Measurements from ENCODE around the gene PRKN.

The PRKN gene

GRCh38 chr6:161644521-161644920 lies 1083.0 kb downstream of the PRKN start:
- no peak overlapping the region for H3K4me3 ChIP-seq (ENCODE audit: low read length)
- TF ChIP-seq ZNF274 (IDR thresholded peaks at IDR 0.05; ENCODE audit: low read depth, low read length): no peak

DNA sequence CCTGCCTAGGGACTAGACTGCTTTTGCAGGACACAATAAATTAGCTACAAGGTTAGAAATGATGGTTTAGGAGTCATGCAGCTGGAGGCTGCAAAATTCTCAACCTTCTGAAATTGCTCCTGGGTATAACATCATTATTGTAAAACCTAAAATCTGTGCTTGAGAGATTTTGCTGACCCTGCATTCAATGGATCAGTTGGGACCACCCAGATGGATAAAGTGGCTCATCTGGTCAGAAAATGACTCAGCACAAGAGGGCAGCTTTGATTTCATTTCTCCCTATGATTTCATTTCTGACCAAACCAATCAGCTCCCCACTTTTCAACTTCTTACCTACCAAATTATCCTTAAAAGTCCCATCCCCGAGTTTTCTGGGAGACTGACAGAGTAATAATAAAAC lies 1086.4 kb downstream of the PRKN start:
- no peak overlapping the region for H3K4me3 ChIP-seq (ENCODE audit: low read length)
- TF ChIP-seq ZNF274 (IDR thresholded peaks at IDR 0.05; ENCODE audit: low read depth, low read length): no peak

DNA sequence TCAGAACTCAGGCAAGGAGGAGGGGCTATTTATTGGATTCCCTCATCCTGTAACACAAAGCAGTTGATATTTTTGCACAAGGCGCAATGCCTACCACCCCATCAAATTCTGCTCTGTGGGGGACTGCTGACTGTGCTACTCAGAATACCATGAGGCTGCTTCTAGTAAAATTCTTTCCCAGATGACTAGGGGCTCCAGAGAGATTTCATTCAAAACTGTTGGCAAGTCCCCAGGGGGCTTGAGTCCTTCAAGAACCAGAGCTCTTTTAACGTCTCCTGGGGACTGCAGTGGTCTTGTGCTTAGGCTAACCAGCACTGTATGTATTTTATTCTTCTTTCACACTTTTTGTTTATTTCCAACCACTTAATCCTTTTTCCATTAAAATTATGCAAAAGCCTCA lies 1087.8 kb downstream of the PRKN start:
- no peak overlapping the region for H3K4me3 ChIP-seq (ENCODE audit: low read length)
- no peak for TF ChIP-seq ZNF274 (IDR thresholded peaks at IDR 0.05; ENCODE audit: low read depth, low read length)

- no peak overlapping the region for H3K4me3 ChIP-seq (ENCODE audit: low read length)
Observed at GRCh38 chr6:161637658-161638057, 1089.9 kb downstream of the PRKN start.

DNA sequence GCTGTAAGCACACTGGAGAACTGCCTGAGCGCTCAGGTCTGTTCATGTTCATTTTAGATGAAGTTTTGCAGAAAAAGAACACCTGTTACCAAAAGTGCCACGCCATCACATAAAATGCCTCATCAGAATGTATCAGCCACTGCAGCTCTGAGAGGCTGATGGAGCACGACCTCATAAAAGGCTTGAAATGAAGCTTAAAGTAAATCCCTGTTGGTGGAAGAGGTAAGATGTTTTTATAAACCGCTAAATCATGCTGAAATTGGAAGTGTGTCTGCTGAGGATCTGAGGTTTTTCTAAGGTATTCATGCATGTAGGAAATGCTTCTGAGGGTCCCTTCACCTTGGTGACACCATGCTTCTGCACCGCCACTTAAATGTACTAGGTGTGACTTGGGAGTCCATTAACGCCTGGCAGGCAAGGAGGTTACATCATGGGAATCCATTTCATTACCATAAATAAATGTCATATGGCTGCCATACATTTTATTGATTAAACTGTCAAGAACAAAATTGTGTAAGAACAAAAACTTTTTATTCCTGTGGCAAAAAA lies 1090.6 kb downstream of the PRKN start:
- H3K4me3 ChIP-seq (ENCODE audit: low read length): no peak overlapping the region
- no peak for TF ChIP-seq ZNF274 (IDR thresholded peaks at IDR 0.05; ENCODE audit: low read depth, low read length)

More at GRCh38 chr6:161637658-161638057, 1089.9 kb downstream of the PRKN start:
- TF ChIP-seq ZNF274 (IDR thresholded peaks at IDR 0.05; ENCODE audit: low read depth, low read length): no peak

DNA sequence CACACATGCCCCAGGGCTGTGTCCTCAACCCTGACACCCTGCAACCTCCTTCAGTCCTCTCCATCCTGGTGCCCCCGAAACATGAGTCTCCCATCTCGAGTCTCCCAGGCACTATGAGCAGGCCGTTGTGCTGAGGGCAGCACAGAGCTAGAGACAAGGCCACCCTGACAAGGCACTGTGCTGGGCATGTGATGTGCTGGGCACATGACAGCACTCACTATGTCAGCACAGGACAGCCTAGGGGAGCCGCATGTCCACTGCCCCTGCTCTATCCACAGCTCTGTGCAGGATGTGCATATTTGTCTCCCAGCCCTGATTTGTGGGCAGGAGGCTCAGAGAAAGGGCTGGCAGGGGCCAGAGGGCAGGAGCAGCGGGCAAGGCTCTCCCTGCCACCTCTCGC lies 1091.6 kb downstream of the PRKN start:
- TF ChIP-seq ZNF274 (IDR thresholded peaks at IDR 0.05; ENCODE audit: low read depth, low read length): no peak
- no peak overlapping the region for H3K4me3 ChIP-seq (ENCODE audit: low read length)

- H3K4me3 ChIP-seq (ENCODE audit: low read length): no peak overlapping the region
- TF ChIP-seq ZNF274 (IDR thresholded peaks at IDR 0.05; ENCODE audit: low read depth, low read length): no peak
Observed at GRCh38 chr6:161634916-161635315, 1092.7 kb downstream of the PRKN start.

DNA sequence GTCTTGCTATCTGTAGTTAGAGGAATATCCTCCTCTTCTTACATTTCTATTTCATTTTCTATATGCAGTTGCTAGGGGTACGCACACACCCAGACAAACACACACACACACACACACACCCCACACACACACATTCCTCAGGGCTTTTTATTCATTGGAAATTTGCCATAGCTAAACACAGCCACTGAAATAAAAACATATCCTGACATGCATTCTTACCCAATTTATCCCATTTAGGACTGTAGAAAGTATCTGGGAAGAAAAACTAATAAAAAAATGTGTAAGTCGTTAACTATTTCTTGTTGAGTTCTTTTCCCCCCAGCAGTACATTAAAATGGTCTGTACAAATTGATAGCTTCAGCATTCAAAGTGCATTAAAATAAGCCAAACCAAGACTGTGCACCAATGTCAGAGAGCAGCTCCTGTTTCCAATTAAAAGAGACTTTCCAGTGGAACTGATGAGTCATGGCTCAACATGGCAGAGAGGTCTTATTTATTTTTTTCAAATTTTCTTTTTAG lies 1095.8 kb downstream of the PRKN start:
- no peak overlapping the region for H3K4me3 ChIP-seq (ENCODE audit: low read length)
- TF ChIP-seq ZNF274 (IDR thresholded peaks at IDR 0.05; ENCODE audit: low read depth, low read length): no peak

DNA sequence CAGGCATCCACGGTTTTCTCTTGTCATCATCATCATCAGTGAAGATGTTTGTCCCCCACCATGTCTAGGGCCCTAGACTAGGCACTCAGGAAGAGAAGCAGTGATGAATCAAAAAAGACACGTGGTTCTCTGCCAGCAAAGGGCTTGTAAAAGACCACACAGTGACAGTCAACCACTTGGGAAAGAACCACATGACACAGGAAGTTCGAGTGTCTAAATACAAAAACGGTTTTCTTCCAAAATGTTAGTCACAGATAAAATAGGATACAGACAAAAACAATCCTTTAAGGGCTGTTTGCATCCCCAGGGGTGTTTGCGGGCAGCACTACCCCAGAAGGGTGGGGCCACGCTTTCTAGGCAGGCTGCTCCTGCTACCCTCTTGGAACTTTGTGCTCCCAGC lies 1096.9 kb downstream of the PRKN start:
- H3K4me3 ChIP-seq (ENCODE audit: low read length): no peak overlapping the region
- TF ChIP-seq ZNF274 (IDR thresholded peaks at IDR 0.05; ENCODE audit: low read depth, low read length): no peak

DNA sequence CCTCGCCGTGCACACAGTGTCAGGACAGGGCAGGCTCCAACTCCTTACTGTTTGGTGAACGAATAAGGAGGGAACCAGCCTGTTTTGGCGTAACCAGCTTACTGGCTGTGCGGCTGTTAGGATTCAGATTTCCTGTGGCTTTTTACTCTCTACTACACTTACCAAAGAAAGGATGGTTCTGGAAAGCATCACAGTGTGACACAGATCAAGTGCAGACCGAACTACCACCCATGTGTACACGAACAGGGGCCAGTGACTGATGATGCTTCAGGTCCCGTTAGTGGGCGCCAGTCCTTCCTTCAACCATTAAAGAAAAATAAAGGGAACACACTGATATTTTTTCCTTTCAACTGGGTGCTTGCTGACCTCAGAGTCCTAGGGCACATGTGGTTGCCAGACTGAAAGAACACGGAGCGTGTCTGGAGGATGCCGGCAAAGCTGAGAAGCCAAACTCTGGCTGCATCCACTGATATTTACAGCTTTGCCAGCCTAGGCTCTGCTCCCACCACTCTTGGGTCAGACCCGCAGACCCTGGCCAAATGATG lies 1101.4 kb downstream of the PRKN start:
- no peak for TF ChIP-seq ZNF274 (IDR thresholded peaks at IDR 0.05; ENCODE audit: low read depth, low read length)
- H3K4me3 ChIP-seq (ENCODE audit: low read length): no peak overlapping the region

GRCh38 chr6:161624111-161624510 lies 1103.5 kb downstream of the PRKN start:
- H3K4me3 ChIP-seq (ENCODE audit: low read length): no peak overlapping the region
- no peak for TF ChIP-seq ZNF274 (IDR thresholded peaks at IDR 0.05; ENCODE audit: low read depth, low read length)

GRCh38 chr6:161622779-161623178 lies 1104.8 kb downstream of the PRKN start:
- H3K4me3 ChIP-seq (ENCODE audit: low read length): no peak overlapping the region
- no peak for TF ChIP-seq ZNF274 (IDR thresholded peaks at IDR 0.05; ENCODE audit: low read depth, low read length)

DNA sequence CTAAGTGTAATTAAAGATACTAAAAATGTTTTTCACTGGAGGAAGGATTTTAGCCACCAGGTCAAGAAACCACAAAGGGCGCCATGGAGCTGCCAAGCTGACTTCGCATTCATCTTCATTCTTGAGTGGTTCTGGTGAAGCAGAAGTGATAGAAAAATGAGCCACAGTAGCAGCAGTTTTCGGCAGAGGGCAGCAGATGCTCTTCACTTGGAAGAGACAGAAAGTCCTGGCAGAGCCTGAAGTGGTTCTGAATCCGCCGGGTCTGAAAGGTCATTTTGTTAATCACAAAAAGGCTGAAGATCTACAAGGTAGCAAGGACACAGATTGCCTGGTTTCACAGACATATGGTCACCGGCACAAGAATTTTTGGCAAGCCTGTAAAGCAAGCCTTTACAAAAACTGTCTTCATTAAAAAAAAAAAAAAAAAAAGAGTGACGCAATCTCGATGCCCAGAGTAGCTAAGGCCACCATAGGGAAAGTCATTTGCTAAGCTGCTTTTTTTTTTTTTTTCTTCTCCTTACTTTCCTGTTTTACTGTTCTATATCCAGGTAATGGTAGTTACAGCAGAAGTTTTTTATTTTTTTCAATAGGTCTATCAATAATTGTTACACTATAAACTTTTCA lies 1108.6 kb downstream of the PRKN start:
- TF ChIP-seq ZNF274 (IDR thresholded peaks at IDR 0.05; ENCODE audit: low read depth, low read length): no peak
- no peak overlapping the region for H3K4me3 ChIP-seq (ENCODE audit: low read length)

DNA sequence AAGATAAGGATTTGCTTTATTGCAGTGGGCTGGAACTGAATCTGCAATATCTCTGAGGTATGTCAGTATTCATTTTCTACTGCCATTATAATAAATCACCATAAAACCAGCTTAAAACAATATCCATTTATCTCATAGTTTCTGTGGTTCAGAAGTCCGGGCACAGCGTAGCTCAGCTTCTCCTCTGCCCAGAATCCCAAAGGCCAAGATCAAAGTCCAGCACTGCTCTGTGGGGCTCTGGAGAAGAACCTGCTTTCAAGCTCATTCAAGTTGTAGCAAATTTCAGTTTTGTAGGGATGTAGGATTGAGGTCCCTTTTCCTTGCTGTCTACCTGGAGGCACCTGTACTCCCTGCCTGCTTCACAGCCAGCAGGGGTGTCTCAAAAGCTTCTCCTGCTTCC lies 1113.9 kb downstream of the PRKN start:
- no peak overlapping the region for H3K4me3 ChIP-seq (ENCODE audit: low read length)
- TF ChIP-seq ZNF274 (IDR thresholded peaks at IDR 0.05; ENCODE audit: low read depth, low read length): no peak

GRCh38 chr6:161608771-161609170 lies 1118.8 kb downstream of the PRKN start:
- no peak for TF ChIP-seq ZNF274 (IDR thresholded peaks at IDR 0.05; ENCODE audit: low read depth, low read length)
- no peak overlapping the region for H3K4me3 ChIP-seq (ENCODE audit: low read length)

All from GM08714 (cell line).